Upper lobe of left lung (tissue), 6 donors: Measurements from ENCODE around the gene EID3. TPM values are rescaled to one million over a fixed set of nuclear protein-coding genes. Genes with fewer than 3 reads are reported as not detected.

Experiments
- ATAC-seq, 2 donors: fragments of 200-7000 bp; cut with Tn5 transposase; one replicate each; pipeline ENCODE4 v1.9.1; 2022; ENCODE audit warnings: mild to moderate bottlenecking in 2 of 2, moderate library complexity in 2 of 2; ENCODE audit not compliant: low FRiP score in 2 of 2
- DNase-seq, 2 donors: peaks; one replicate each; pipeline ENCODE4 v3.0.0-alpha.2; 2019 to 2020
- H3K27ac ChIP-seq, 4 donors: fragments of 200-600 bp; sonication (generic); one replicate each; pipeline ENCODE4 v1.5.1; 2016 to 2019
- H3K27me3 ChIP-seq, 4 donors: fragments of 200-600 bp; sonication (generic); one replicate each; pipeline ENCODE4 v1.5.1; 2017 to 2019
- H3K36me3 ChIP-seq, 4 donors: fragments of 200-600 bp; sonication (generic); one replicate each; pipeline ENCODE4 v1.5.1; 2016 to 2019
- H3K4me1 ChIP-seq, 4 donors: fragments of 200-600 bp; sonication (generic); one replicate each; pipeline ENCODE4 v1.5.1; 2018 to 2019
- H3K4me3 ChIP-seq, 4 donors: fragments of 200-600 bp; sonication (generic); one replicate each; pipeline ENCODE4 v1.5.1; 2017 to 2019; ENCODE audit warnings: mild to moderate bottlenecking in 2 of 4, moderate library complexity in 1 of 4
- H3K9me3 ChIP-seq, 4 donors: fragments of 200-600 bp; sonication (generic); one replicate each; pipeline ENCODE4 v1.5.1; 2018 to 2019
- EP300 ChIP-seq, 4 donors: sonication (generic); formaldehyde crosslinking; IDR thresholded peaks; one replicate each; pipeline ENCODE4 v1.5.1; 2017; ENCODE audit warnings: antibody characterized with exemption in 4 of 4, control low read depth in 2 of 4
- POLR2A ChIP-seq, 4 donors: fragments of 450-650 bp; IDR thresholded peaks; one replicate each; pipeline ENCODE4 v1.5.1; 2016 to 2017; ENCODE audit warnings: antibody characterized with exemption in 4 of 4, mild to moderate bottlenecking in 2 of 4
- POLR2AphosphoS5 ChIP-seq, 2 donors: sonication (generic); formaldehyde crosslinking; IDR thresholded peaks; one replicate each; pipeline ENCODE4 v1.5.1; 2017; ENCODE audit warnings: antibody characterized with exemption in 2 of 2
- WGBS, 2 donors: methylation state at CpG; one replicate each; pipeline ENCODE4 v1.1.5; 2017 to 2018; 5-methylcytosine and 5-hydroxymethylcytosine counted together
- total RNA-seq, 6 donors: library from RNA; depleted of rRNA in 4 of 6; stranded (reverse); fragments of >200 nt in 4 of 6; gene quantifications; one replicate each; pipeline versions ENCODE4 v1.1.0 to v1.2.1, GENCODE V29; 2016 to 2021
- TF ChIP-seq, protein P1 (sequence below), 6 experiments: fragments of 450-650 bp in 4 of 6; fragments of 200-600 bp in 2 of 6; sonication (generic) in 2 of 6; IDR thresholded peaks; one replicate each; pipeline ENCODE4 v1.5.1; 2016 to 2019; ENCODE audit warnings: antibody characterized with exemption in 6 of 6
- donor health status: DM: no; HTN: no; CAD: no; lungs with moderate emphysema.
- donor health status: DM: no; HTN: yes; CAD: no; lungs with severe emphysema.

EID3 gene
- total RNA-seq, 6 donors from 2014 or later: 2.5 to 62.9 (median 13.9) TPM

DNA sequence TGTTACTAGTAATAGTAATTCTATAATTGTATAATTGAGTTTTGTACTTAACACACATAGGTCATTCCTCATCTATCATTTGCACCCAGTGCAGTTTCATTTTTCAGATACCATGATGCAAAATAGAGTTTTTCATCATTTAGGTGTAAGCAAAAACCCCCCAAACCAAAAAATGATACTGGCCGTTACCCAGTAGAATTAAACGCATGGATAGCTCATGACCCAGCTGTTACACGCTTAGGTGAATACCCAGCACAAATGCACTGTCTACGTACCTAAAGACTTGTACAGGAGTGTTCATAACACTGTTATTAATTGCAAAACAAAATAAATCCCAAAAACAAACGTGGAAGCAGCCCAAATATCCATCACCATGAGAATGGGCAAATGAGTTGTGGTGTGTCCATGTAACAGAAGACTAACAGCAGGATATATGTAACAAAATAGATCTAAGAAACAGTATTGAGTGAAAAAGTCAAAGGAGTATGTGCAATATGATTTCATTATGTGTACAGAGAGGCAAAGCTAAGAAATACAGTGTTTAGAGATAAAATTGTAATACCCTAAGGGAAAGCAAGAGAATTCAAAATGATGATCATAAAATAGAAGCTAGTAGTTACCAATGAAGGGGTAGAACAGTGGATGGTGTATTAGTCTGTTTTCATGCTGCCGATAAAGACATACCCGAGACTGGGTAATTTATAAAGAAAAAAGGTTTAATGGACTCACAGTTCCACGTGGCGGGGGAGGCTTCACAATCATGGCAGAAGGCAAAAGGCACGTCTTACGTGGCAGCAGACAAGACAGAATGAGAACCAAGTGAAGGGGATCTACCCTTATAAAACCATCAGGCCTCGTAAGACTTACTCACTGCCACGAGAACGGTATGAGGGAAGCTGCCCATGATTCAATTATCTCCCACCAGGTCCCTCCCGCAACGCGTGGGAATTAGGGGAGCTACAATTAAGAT lies 49.8 kb downstream of the EID3 start:
- no peak overlapping the region for H3K4me3 ChIP-seq
- DNase-seq (no peak), ATAC-seq (no peak)
- no peaks in the 10 kb centered on the region for H3K4me1 ChIP-seq
- no peak overlapping the region for H3K27ac ChIP-seq
- H3K9me3 ChIP-seq: no peaks in the 10 kb centered on the region
- peaks cover 9 to 70% (median 40%) of the 10 kb centered on the region in 4 donors for H3K36me3 ChIP-seq
- WGBS, 2 donors: 91 to 97% methylated on average over 17 of the region's 17 CpGs
- no peaks in the 10 kb centered on the region for H3K27me3 ChIP-seq
- TF ChIP-seq POLR2AphosphoS5 (IDR thresholded peaks at IDR 0.05) (no peak), EP300 (IDR thresholded peaks at IDR 0.05) (no peak), POLR2A (IDR thresholded peaks at IDR 0.05) (no peak)
- TF ChIP-seq, protein P1, sequence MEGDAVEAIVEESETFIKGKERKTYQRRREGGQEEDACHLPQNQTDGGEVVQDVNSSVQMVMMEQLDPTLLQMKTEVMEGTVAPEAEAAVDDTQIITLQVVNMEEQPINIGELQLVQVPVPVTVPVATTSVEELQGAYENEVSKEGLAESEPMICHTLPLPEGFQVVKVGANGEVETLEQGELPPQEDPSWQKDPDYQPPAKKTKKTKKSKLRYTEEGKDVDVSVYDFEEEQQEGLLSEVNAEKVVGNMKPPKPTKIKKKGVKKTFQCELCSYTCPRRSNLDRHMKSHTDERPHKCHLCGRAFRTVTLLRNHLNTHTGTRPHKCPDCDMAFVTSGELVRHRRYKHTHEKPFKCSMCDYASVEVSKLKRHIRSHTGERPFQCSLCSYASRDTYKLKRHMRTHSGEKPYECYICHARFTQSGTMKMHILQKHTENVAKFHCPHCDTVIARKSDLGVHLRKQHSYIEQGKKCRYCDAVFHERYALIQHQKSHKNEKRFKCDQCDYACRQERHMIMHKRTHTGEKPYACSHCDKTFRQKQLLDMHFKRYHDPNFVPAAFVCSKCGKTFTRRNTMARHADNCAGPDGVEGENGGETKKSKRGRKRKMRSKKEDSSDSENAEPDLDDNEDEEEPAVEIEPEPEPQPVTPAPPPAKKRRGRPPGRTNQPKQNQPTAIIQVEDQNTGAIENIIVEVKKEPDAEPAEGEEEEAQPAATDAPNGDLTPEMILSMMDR (IDR thresholded peaks at IDR 0.05): no peak

DNA sequence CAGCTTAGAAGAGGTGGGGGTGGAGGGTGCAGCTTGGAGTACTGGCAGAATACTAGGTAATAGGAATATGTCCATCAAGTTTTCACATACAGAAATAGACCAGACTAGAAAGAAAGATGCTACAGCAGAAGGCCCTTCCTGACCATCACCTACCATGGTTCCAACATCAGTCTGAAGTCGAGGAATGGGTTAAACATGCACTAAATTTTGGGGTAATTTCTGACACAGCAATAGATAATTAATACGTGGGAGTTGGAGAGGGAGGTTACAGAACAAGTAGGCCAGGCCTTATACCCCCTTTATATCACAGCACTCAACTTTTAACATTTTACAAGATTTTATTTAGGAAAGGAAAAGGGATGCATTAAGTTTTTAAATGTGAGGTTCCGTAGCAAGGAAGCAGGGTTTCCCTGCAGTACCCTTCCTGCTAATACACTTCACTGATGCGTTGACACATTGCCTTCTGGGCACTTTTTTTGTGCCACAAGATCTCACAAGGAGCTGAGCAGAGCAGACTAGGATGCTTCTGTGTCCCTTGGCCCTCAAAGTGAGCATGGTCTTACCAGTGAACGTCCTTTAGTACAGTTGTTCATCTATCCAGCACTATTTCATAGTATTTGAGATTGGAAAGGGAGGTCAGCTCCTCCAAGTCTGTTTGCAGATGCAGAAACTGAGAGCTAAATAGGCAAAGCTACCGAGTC lies 50.8 kb downstream of the EID3 start:
- ATAC-seq (no peak), DNase-seq (no peak)
- Histone ChIP-seq H3K9me3 (no peaks in the 10 kb centered on the region), H3K4me3 (no peak overlapping the region), H3K27ac (no peak overlapping the region), H3K36me3 (peaks cover 5 to 59% (median 30%) of the 10 kb centered on the region in 4 donors), H3K27me3 (no peaks in the 10 kb centered on the region), H3K4me1 (no peaks in the 10 kb centered on the region)
- 87 to 88% methylated on average over 6 of the region's 6 CpGs for WGBS, 2 donors
- TF ChIP-seq POLR2A (IDR thresholded peaks at IDR 0.05) (no peak), EP300 (IDR thresholded peaks at IDR 0.05) (no peak), POLR2AphosphoS5 (IDR thresholded peaks at IDR 0.05) (no peak)
- TF ChIP-seq, protein P1 (IDR thresholded peaks at IDR 0.05): no peak

Other genes with a start within 250 kb of the EID3 start
- 10 to 100 TPM; 10.3 to 28.2 (median 15.8) TPM for gene HCFC2, start 239.2 kb upstream of the EID3 start, total RNA-seq
- gene NFYB, start 165.5 kb upstream of the EID3 start, total RNA-seq: 100 to 1,000 TPM in 1 of 6 donors, 10 to 100 TPM in 5; 20.3 to 101 (median 39.0) TPM
- gene TXNRD1, start 88.0 kb upstream of the EID3 start, total RNA-seq: 100 to 1,000 TPM; 124 to 381 (median 162) TPM
- 100 to 1,000 TPM in 1 of 6 donors, 10 to 100 TPM in 5; 40.4 to 234 (median 58.4) TPM for gene CHST11, start 153.2 kb downstream of the EID3 start, total RNA-seq